AG04450 (cell line): ENCODE data around the gene OR5H14. TPM values are rescaled to one million over a fixed set of nuclear protein-coding genes. Genes with fewer than 3 reads are reported as not detected.

Experiments used
- CTCF ChIA-PET: fragments of 300-600, 350-600 bp; formaldehyde crosslinking; extraction: SDS; loops from one replicate; lab custom pipeline; 2022; ENCODE audit warnings: antibody characterized with exemption, inconsistent platforms; lab: Charles Lee
- POLR2A ChIA-PET: fragments of 350-600 bp; formaldehyde crosslinking; extraction: SDS; loops from one replicate; lab custom pipeline; 2021; ENCODE audit warnings: antibody characterized with exemption, inconsistent platforms; lab: Yijun Ruan, JAX
- DNase-seq: peaks from one replicate; pipeline ENCODE4 v3.0.0-alpha.2; 2011; ENCODE audit warnings: low read depth, low spot score
- H3K27ac ChIP-seq: one replicate; pipeline ENCODE4 v1.5.1; 2012; ENCODE audit warnings: low read depth, low read length, control low read depth
- H3K27me3 ChIP-seq: one replicate; pipeline ENCODE4 v1.6.0; 2012; ENCODE audit warnings: low read length; ENCODE audit not compliant: control insufficient read depth, insufficient read depth
- H3K4me3 ChIP-seq: 2 replicates; pipeline ENCODE4 v1.5.1; 2011; ENCODE audit warnings: mild to moderate bottlenecking, low read depth, low read length, control low read depth
- H3K9me3 ChIP-seq: 2 replicates; pipeline ENCODE4 v1.5.1; 2012; ENCODE audit warnings: low read length; ENCODE audit not compliant: control insufficient read depth, insufficient read depth
- polyA plus RNA-seq: library from polyadenylated mRNA; depleted of rRNA; stranded (reverse); fragments of >200 nt; gene quantifications from 2 replicates; pipeline ENCODE4 v1.2.3, GENCODE V29; 2011; rRNA removed
- TF ChIP-seq, protein P1 (sequence below): IDR thresholded peaks from 2 replicates; pipeline ENCODE4 v1.5.1; 2011; ENCODE audit warnings: low read depth, low read length, control low read depth, inconsistent platforms

OR5H14 gene
- polyA plus RNA-seq, 1 experiment = not detected

DNA sequence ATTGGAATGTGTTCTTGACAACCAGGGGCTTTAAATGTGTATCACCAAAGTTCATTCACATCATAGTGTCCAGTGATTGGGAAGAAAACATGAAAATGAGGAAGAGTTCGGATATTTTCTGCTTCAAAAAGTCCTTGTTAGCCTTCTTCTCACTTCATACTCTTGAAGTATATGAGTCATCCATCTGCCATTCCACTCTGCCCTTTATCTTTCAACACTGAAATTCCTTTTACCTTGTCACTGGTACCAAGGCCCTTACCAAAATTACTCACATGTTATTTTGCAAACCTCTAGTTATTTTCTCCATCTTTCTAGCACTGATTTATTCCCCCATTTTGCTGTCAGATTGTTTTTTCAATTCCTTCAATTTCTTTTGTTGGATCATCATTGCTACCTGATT lies 51.7 kb downstream of the OR5H14 start:
- TF ChIP-seq, protein P1, sequence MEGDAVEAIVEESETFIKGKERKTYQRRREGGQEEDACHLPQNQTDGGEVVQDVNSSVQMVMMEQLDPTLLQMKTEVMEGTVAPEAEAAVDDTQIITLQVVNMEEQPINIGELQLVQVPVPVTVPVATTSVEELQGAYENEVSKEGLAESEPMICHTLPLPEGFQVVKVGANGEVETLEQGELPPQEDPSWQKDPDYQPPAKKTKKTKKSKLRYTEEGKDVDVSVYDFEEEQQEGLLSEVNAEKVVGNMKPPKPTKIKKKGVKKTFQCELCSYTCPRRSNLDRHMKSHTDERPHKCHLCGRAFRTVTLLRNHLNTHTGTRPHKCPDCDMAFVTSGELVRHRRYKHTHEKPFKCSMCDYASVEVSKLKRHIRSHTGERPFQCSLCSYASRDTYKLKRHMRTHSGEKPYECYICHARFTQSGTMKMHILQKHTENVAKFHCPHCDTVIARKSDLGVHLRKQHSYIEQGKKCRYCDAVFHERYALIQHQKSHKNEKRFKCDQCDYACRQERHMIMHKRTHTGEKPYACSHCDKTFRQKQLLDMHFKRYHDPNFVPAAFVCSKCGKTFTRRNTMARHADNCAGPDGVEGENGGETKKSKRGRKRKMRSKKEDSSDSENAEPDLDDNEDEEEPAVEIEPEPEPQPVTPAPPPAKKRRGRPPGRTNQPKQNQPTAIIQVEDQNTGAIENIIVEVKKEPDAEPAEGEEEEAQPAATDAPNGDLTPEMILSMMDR = no peak
- no peaks in the 10 kb centered on the region for H3K27me3 ChIP-seq
- H3K4me3 ChIP-seq = no peak overlapping the region
- no peak for DNase-seq
- POLR2A ChIA-PET = no interaction called here
- H3K9me3 ChIP-seq = no peaks in the 10 kb centered on the region
- CTCF ChIA-PET = no interaction called here
- no peak overlapping the region for H3K27ac ChIP-seq

Other genes starting within 250 kb of the OR5H14 start
- 23.1 and 27.3 TPM in 2 replicates for gene RIOX2, start 175.0 kb upstream of the OR5H14 start, polyA plus RNA-seq
- gene GABRR3, start 112.2 kb upstream of the OR5H14 start, polyA plus RNA-seq = not detected in 2 replicates
- gene OR5AC2, start 60.3 kb upstream of the OR5H14 start, polyA plus RNA-seq = not detected in 2 replicates
- not detected in 2 replicates for gene OR5H1, start 16.8 kb upstream of the OR5H14 start, polyA plus RNA-seq
- not detected in 2 replicates for gene OR5H15, start 19.2 kb downstream of the OR5H14 start, polyA plus RNA-seq
- not detected in 2 replicates for gene OR5H6, start 116.8 kb downstream of the OR5H14 start, polyA plus RNA-seq
- not detected in 2 replicates for gene OR5H2, start 135.0 kb downstream of the OR5H14 start, polyA plus RNA-seq
- not detected in 2 replicates for gene OR5K4, start 206.4 kb downstream of the OR5H14 start, polyA plus RNA-seq
- gene OR5K3, start 243.2 kb downstream of the OR5H14 start, polyA plus RNA-seq = not detected in 2 replicates